A673 (cell line): ENCODE measurements around the gene SMARCC1. TPM values are rescaled to one million over a fixed set of nuclear protein-coding genes. Genes with fewer than 3 reads are reported as not detected.
A peak's percentile ranks its signal among the peaks of the same experiment; 100 is the strongest.

Experiments used
- BruUV-seq: library from RNA; stranded (reverse); fragments of 400-500 nt; replicated peaks from 2 replicates; lab custom pipeline; 2021; lab: Mats Ljungman, UMichigan
- CTCF ChIA-PET: fragments of 300-600 bp; sonication (Branson Sonifier 250); formaldehyde crosslinking; loops from one replicate; lab custom pipeline; 2022; ENCODE audit warnings: antibody characterized with exemption; lab: Charles Lee
- POLR2A ChIA-PET: fragments of 300-600 bp; sonication (Branson Sonifier 250); formaldehyde crosslinking; loops from one replicate; lab custom pipeline; 2022; ENCODE audit warnings: antibody characterized with exemption; ENCODE audit not compliant: low non-redundant PET; lab: Charles Lee
- DNase-seq: peaks from one replicate; pipeline ENCODE4 v3.0.0-alpha.2; 2015; ENCODE audit warnings: low spot score
- H3K27ac ChIP-seq: fragments of 200-600 bp; sonication (generic); 2 replicates; pipeline ENCODE4 v1.5.1; 2016; ENCODE audit warnings: mixed run types, low read depth, mild to moderate bottlenecking, mixed read lengths, antibody characterized with exemption, low read length; ENCODE audit not compliant: poor library complexity, severe bottlenecking
- H3K27me3 ChIP-seq: fragments of 200-600 bp; sonication (generic); replicated peaks from 2 replicates; pipeline ENCODE4 v1.6.1; 2017; ENCODE audit warnings: mixed run types, low read depth, mild to moderate bottlenecking, mixed read lengths, antibody characterized with exemption, low read length; ENCODE audit not compliant: insufficient read depth, poor library complexity
- H3K36me3 ChIP-seq: fragments of 200-600 bp; sonication (generic); 2 replicates; pipeline ENCODE4 v1.6.1; 2016; ENCODE audit warnings: mixed run types, mild to moderate bottlenecking, mixed read lengths, antibody characterized with exemption, low read length; ENCODE audit not compliant: insufficient read depth, poor library complexity, severe bottlenecking
- H3K4me1 ChIP-seq: fragments of 200-600 bp; sonication (generic); 2 replicates; pipeline ENCODE4 v1.6.1; 2017; ENCODE audit warnings: mixed run types, mild to moderate bottlenecking, mixed read lengths, antibody characterized with exemption, low read length; ENCODE audit not compliant: insufficient read depth, poor library complexity, severe bottlenecking
- H3K4me3 ChIP-seq: fragments of 200-600 bp; sonication (generic); 2 replicates; pipeline ENCODE4 v1.5.1; 2016; ENCODE audit warnings: low read depth, mixed run types, mild to moderate bottlenecking, mixed read lengths, low read length; ENCODE audit not compliant: poor library complexity, severe bottlenecking
- H3K9me3 ChIP-seq: fragments of 200-600 bp; sonication (generic); 2 replicates; pipeline ENCODE4 v1.6.1; 2016; ENCODE audit warnings: mixed run types, low read depth, mild to moderate bottlenecking, mixed read lengths, antibody characterized with exemption, low read length; ENCODE audit not compliant: poor library complexity, severe bottlenecking
- CTCF ChIP-seq: fragments of 300-800, 200-600 bp; sonication (generic); conservative IDR thresholded peaks from 2 replicates; pipeline ENCODE4 v1.5.1; 2017; ENCODE audit warnings: low read depth, mild to moderate bottlenecking, antibody characterized with exemption, low read length, moderate library complexity, mixed read lengths
- EZH2 ChIP-seq: fragments of 200-600 bp; sonication (generic); IDR thresholded peaks from 2 replicates; pipeline ENCODE4 v1.6.1; 2017; ENCODE audit warnings: borderline replicate concordance, low read depth, mild to moderate bottlenecking, mixed read lengths, antibody characterized with exemption, low read length; ENCODE audit not compliant: poor library complexity, severe bottlenecking
- intact Hi-C: fragments of 100-400 bp; cut with micrococcal nuclease; formaldehyde crosslinking; loops from one replicate; pipeline ENCODE4 v1.10.0; 2022; ENCODE audit not compliant: unreplicated experiment
- total RNA-seq: library from RNA; stranded (reverse); gene quantifications from 2 replicates; pipeline ENCODE4 v1.2.3, GENCODE V29; 2021

Gene SMARCC1
- total RNA-seq, 1 experiment from 2014 or later = 126 TPM

DNA sequence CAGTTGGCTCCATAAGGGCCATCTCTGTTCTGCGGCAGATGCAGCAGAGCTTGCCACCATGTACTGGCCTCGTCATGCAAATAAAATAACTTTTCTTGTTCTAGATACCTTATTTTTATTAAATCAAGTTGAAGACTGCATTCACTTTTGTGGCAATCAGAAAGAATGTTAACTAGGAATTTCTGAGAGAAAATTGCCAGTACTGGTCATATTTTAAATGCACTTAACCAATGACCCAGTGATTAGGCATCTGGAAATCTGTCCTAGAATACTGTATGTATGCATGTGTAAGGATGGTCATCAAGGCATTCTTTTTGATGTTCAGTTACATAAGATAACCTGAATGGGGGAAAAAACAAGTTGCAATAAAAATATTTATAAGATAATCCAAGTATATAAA is 168.8 kb downstream of the SMARCC1 start:
- H3K36me3 ChIP-seq = peaks cover 77% of the 10 kb centered on the region
- H3K27ac ChIP-seq = peak overlapping the region; percentile 47
- CTCF ChIA-PET = no interaction called here
- intact Hi-C loops = no loop called here
- BruUV-seq = no TSS peak
- TF ChIP-seq CTCF (no peak), EZH2 (no peak)
- no peak overlapping the region for H3K4me3 ChIP-seq
- POLR2A ChIA-PET = no interaction called here
- DNase-seq = no peak
- H3K27me3 ChIP-seq = no peaks in the 10 kb centered on the region
- peaks cover 20% of the 10 kb centered on the region for H3K4me1 ChIP-seq
- no peaks in the 10 kb centered on the region for H3K9me3 ChIP-seq

DNA sequence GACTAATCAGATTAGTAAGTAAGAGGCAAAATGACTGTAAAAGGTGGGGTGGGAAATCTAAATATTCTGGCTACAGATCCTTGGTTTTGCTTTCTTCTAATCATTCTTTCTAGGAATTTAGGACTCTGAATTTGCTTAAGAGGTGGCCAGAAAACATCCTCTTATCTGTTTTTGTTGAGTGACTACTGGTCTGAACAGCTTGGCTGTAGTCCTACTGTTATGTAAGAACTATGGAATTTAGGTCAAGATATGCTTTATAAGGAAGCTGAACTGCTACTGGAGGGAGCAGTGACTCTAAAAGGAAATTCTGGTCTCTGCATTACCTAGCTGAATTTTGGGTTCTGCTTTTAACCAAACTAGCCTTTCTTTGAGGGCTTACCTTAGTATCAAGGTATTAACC is 169.5 kb downstream of the SMARCC1 start:
- POLR2A ChIA-PET = no interaction called here
- no peak for TF ChIP-seq EZH2
- TF ChIP-seq CTCF = no peak

DNA sequence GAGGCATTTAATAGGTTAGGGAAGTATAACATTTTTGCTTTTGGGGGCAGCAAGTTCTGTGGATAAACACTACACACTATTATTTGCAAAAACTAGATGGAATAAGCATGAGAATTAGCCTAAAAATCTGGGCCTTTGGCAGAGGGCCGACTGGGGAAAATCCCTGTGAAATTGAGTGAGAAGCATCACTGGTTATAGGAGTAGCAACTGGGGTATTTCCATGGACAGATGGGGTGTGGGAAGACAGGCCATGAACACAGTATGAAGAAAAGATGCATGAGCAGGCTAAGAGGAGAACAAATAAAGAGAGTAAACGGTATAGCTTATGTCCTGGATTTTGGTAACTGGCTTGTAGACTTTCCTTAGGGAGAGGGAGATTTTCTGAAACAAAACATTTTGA is 170.1 kb downstream of the SMARCC1 start:
- DNase-seq = no peak
- H3K27ac ChIP-seq = peak overlapping the region; percentile 47
- BruUV-seq = no TSS peak
- peaks cover 74% of the 10 kb centered on the region for H3K36me3 ChIP-seq
- no peaks in the 10 kb centered on the region for H3K27me3 ChIP-seq
- H3K4me1 ChIP-seq = peaks cover 16% of the 10 kb centered on the region
- H3K9me3 ChIP-seq = no peaks in the 10 kb centered on the region
- CTCF ChIA-PET = no interaction called here
- intact Hi-C loops = no loop called here
- POLR2A ChIA-PET = no interaction called here
- no peak for TF ChIP-seq EZH2
- no peak for TF ChIP-seq CTCF
- no peak overlapping the region for H3K4me3 ChIP-seq

More for the DNA sequence above, 169.5 kb downstream of the SMARCC1 start:
- DNase-seq = no peak
- peak overlapping the region; percentile 47 for H3K27ac ChIP-seq
- CTCF ChIA-PET = no interaction called here
- BruUV-seq = no TSS peak
- no peak overlapping the region for H3K4me3 ChIP-seq
- no peaks in the 10 kb centered on the region for H3K9me3 ChIP-seq
- peaks cover 16% of the 10 kb centered on the region for H3K4me1 ChIP-seq
- H3K36me3 ChIP-seq = peaks cover 75% of the 10 kb centered on the region
- H3K27me3 ChIP-seq = no peaks in the 10 kb centered on the region
- intact Hi-C loops = no loop called here
